Uterus (tissue), 2 donors: ENCODE measurements around the gene MRPL51.

Experiments used
- CTCF ChIP-seq, 4 experiments: fragments of 200-600 bp in 2 of 4; fragments of 450-650 bp in 2 of 4; sonication (generic) in 2 of 4; IDR thresholded peaks; one replicate each; pipeline ENCODE4 v1.5.1; 2016 to 2019; ENCODE audit warnings: antibody characterized with exemption in 4 of 4, mild to moderate bottlenecking in 2 of 4, moderate library complexity in 1 of 4
- POLR2A ChIP-seq, 2 donors: fragments of 450-650 bp; IDR thresholded peaks; one replicate each; pipeline ENCODE4 v1.6.1; 2016; ENCODE audit warnings: antibody characterized with exemption in 2 of 2, mild to moderate bottlenecking in 1 of 2, moderate library complexity in 1 of 2

GRCh38 chr12:6468283-6468575 is 24.8 kb downstream of the MRPL51 start:
- no peak for TF ChIP-seq CTCF (IDR thresholded peaks at IDR 0.05)
- TF ChIP-seq POLR2A (IDR thresholded peaks at IDR 0.05), result no peak
